GM10266 (cell line): ENCODE measurements around the gene BRD2.
A peak's percentile ranks its signal among the peaks of the same experiment; 100 is the strongest.

Source experiments
- DNase-seq: peaks from one replicate; pipeline ENCODE4 v3.0.0; 2012; ENCODE audit errors: extremely low spot score
- CTCF ChIP-seq: IDR thresholded peaks from 2 replicates; pipeline ENCODE4 v1.5.1; 2012; ENCODE audit warnings: mild to moderate bottlenecking, low read depth; ENCODE audit not compliant: control insufficient read depth, insufficient read depth; ENCODE audit errors: missing control alignments

The BRD2 gene

DNA sequence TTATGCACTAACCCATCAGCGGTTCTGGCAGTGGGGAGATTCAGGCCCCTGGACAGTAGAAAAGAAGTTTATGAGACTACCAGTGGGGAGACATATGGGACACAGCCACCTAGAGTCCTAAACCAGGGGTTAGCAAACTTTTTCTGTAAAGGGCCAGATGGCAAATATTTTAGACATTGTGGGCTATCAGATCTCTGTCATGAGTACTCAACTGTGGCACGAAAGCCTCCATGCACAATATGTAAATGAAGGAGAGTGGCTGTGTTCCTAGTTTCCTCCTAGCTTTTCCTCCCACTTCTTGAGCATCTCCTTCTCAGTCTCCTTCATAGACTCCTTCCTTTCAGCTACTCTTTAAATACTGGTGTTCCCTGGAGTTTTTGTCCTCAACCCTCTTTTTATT lies 12.2 kb upstream of the BRD2 start:
- DNase-seq: no peak
- no peak for TF ChIP-seq CTCF

- TF ChIP-seq CTCF: no peak
Measured at GRCh38 chr6:32960563-32960962, 7.8 kb upstream of the BRD2 start.

GRCh38 chr6:32962213-32962826 lies 6.1 kb upstream of the BRD2 start:
- DNase-seq: no peak
- no peak for TF ChIP-seq CTCF

More at GRCh38 chr6:32960563-32960962, 7.8 kb upstream of the BRD2 start:
- no peak for DNase-seq

GRCh38 chr6:32963866-32964265 lies 4.5 kb upstream of the BRD2 start:
- no peak for TF ChIP-seq CTCF
- DNase-seq: no peak

DNA sequence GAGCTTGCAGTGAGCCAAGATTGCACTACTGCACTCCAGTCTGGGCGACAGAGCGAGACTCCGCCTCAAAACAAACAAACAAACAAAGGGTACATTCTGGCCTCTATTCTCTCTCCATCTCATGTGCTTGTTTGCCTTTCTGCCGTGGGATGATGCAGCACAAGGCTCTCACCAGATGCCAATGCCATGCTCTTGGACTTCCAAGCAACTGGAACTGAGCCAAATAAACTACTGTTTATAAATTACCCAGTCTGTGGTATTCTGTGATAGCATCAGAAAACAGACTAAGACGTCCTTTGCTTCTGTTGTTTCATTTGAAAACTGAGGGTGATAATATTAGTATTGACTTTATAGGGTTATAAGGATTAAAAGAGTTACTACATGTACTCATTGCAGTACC lies 3.6 kb upstream of the BRD2 start:
- DNase-seq: no peak
- no peak for TF ChIP-seq CTCF

DNA sequence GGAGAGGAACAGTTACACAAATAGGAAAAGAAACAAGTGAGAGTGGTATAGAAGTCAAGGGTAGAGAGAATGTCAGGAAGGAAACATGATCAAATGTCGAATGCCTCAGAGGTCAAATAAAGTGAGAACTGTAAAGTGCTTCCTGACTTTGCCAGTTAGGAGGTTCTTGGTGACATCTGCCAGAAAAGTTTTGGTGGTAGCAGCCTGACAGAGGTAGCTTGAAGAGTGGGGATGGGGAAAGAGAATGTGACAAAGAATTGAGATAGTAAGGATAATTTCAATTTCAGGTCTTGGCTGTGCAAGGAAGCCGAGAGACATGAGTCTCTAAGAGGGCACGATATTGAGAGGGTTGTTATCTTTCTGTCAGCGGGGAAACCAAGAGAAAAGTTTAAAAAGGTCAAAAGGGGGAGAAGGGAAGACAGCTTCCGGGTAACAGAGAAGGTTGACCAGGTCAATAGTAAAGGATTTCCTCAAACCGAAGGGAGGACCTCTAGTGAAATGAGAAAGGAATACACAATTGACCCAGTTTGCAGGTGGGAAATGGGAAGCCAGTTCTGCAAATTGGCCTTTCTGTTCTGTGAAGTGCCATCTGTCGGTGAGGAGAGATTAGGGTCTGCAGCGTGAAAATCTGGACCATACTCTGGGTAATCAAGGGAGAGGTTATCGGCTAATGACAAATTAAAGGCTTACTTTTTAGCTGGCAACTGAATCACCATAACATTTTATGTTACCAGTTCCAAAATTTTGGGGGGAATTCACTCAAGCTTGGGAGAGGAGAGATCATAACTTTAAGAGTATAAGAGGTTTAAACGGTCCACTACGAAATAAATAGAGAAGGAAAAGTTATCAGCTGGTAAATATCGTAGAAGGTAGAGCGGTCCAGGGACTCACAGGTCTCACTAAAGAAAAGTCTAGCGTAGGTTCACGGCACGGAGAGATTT lies 973 bp upstream of the BRD2 start:
- TF ChIP-seq CTCF: peak; percentile 75

More for the DNA sequence above, 973 bp upstream of the BRD2 start:
- DNase-seq: no peak
